GM19467 (cell line): ENCODE results near the gene LASP1.
A peak's percentile ranks its signal among the peaks of the same experiment; 100 is the strongest.

Experiments used
- ATAC-seq: cut with Tn5 transposase; IDR thresholded peaks from one replicate; pipeline ENCODE4 v1.9.1; 2021; ENCODE audit warnings: mild to moderate bottlenecking, moderate library complexity; ENCODE audit not compliant: unreplicated experiment

Gene LASP1

DNA sequence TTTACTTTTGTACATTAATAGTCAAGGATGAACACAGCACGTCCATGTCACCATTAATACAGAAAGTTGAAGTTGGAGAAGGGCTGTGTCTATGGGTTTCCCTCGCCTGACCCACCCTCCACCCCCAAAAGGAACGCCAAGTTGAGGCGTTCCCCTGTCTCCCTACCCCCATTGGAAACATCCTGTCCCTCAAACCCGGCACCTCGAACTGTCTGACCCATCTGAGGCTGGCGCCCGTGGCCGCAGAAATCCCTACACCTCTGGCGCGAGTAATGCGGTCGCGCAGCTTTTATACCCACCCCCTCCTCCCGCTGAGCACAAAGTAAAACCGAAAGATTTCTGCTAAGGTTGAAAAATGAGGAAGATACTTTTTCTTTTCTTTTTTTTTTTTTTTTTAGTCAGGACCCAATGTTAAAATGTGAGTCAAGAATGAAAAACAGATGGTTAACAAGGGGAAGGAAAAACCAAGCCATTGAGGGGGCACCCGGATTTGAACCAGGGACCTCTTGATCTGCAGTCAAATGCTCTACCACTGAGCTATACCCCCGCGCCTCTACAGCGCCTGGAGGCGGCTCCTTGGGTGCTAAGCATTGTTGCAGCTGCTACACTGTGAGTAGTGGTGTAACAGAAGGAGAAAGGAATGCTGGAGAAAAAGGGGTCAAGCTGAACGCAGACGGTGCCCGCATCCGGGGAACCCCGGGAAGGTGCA lies 887 bp upstream of the LASP1 start:
- ATAC-seq: peak; percentile 33

DNA sequence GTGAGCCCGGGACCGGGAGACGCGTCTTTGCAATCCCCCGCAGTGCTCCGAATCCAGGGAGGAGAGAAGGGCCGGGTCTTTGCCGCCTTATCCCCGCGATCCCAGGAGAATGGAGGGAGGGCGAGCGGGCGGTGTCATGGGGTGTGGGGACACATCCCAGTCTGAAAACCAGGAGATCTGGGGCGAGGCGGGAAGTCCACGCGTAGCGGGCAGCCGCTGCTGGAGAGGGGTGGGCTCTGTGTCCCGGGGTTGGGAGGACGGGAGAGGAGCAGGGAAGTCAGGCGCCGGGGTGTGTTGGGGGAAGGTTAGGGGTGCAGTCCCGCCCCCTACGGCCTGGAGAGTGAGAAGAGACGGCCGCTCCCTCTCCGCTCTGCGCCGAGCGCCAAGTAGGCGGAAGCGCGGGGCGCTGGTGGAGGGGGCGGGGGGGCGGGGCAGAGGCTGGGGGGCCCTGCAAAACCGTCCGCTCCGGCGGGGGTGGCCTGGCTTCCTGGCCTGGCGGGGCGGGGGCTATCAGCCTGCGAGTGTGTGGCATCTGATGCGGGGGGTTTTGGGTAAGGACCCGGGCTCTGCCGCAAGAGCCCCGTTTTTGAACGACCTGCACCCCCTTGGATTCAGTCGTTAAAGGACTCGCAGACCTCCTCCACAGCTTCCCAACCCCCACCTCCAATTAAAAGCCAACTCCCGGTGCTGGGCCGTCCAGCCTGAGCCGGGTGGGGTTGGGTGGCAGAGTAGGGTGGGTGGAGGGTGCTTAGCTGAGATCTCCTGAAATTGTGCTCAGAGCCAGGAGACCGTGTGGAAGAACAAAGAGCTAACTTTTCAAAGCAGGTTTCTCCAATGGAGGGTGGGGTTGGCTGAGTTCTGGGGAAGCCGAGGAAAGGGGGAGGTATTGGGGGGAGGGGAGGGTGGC lies 654 bp downstream of the LASP1 start:
- no peak for ATAC-seq

GRCh38 chr17:38871247-38872015 lies 1.6 kb downstream of the LASP1 start:
- ATAC-seq: no peak

- ATAC-seq: no peak
Measured at GRCh38 chr17:38872027-38872511, 2.2 kb downstream of the LASP1 start.

GRCh38 chr17:38872671-38873385 lies 3.0 kb downstream of the LASP1 start:
- no peak for ATAC-seq

- no peak for ATAC-seq
Measured at GRCh38 chr17:38873640-38874380, 4.0 kb downstream of the LASP1 start.

GRCh38 chr17:38874505-38875400 lies 4.9 kb downstream of the LASP1 start:
- no peak for ATAC-seq

GRCh38 chr17:38875477-38876075 lies 5.7 kb downstream of the LASP1 start:
- ATAC-seq: no peak

GRCh38 chr17:38877130-38877851 lies 7.4 kb downstream of the LASP1 start:
- ATAC-seq: no peak

DNA sequence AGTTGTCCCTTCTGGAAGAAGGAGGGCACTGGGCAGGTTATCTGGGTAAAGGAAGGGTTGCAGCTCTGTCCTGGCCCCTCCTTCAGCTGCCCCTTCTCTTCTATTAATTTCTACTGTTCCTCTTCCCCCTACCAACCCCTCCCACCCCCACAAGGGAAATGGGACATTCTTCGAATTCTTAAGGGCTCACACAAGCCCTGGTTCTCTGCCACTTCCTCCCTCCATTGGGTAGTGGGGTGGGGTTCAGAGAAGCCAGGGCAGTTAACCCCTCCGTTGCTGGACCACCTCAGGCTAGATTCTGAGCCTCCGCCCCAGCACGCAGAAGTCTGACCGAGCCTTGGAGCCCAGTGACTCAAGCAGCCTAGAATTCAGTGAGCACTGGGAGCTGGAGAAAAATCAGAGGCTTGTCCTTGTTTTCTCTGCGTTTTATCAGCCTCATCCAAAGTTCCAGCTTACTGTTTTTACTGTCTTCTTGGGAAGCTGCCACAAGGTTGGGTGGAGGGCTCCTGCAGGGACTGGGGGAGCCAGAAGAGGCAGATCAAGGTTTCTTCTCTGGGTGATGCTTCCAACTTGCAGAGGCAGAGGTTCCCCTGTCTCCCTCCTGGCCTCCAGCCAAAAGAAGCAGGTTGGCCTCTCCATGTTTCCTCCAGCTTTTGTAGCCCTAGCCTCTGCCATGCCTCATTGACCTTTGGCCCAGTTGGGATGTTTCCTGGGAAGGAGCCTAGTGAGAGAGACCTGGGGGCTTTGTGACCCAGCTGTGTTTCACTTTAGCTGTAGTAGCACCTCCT lies 10.2 kb downstream of the LASP1 start:
- no peak for ATAC-seq

DNA sequence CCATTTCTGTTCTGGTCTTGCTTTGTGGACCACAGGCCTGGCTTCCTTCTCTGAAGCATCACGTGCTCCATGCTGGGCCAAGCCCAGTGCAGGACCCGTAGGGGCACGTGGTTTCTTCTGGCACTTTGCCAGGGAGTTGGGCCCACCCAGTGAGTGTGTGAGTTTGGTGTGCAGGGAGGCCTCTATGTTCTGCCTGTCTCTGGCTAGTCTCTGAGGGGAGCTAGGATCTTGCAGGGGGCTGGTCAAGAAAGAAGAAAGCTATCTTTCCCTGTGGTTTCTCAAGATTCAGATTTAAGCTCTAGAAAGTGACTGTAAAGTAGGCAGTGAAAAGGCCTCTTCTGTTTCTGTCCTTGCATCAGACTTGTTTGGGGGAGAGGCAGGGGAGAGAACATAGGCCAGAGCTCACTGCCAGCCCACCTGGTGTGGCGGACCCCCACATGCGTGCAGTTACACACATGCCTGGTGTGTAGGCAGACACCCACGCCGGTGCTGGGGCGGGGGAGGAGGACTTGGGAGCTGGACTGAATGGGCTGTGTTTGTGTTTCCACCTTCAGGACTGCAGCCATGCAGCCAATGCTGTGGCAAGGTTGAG lies 11.8 kb downstream of the LASP1 start:
- no peak for ATAC-seq

GRCh38 chr17:38882870-38883269 lies 13.0 kb downstream of the LASP1 start:
- no peak for ATAC-seq

- ATAC-seq: no peak
Measured at GRCh38 chr17:38883592-38884526, 14.0 kb downstream of the LASP1 start.

DNA sequence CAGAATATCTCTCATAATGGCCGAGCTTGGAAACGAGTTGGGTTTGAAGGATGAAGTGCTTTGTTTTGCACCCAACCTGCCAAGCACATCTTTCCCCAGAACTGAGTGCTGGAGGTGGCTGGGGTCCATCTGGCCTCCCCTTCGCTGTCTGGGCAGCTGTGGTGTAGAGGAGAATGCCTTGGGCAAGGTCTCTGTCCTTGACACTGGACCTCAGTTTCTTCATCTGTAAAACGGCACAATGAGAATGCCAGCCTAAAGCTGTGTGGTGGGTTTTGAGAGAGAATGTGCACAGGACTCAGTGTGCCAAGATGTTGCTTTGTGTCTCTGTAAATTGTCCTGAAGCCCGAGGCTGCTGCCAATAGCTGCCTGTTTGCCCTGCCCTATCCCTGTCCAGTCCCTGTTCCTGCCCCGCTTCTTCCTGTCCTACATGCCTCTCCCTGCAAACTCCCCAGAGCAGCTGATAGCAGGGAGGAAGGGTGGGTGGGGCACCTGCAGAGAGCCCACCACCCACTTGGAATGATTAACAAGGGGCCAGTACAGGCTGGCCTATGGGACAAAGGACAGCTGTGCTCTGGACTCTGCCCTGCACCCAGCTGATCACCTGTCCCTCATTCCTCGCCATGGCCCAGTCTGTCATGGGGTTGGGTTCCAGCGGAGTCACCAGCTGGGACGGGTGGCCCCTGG lies 15.3 kb downstream of the LASP1 start:
- no peak for ATAC-seq
